NCI-H774 (cell line): Measurements from ENCODE around the gene CYP27B1.

ENCODE experiments used
- DNase-seq: peaks from one replicate; lab custom pipeline; 2025; lab: John Stamatoyannopoulos, UW

CYP27B1 gene, protein sequence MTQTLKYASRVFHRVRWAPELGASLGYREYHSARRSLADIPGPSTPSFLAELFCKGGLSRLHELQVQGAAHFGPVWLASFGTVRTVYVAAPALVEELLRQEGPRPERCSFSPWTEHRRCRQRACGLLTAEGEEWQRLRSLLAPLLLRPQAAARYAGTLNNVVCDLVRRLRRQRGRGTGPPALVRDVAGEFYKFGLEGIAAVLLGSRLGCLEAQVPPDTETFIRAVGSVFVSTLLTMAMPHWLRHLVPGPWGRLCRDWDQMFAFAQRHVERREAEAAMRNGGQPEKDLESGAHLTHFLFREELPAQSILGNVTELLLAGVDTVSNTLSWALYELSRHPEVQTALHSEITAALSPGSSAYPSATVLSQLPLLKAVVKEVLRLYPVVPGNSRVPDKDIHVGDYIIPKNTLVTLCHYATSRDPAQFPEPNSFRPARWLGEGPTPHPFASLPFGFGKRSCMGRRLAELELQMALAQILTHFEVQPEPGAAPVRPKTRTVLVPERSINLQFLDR

DNA sequence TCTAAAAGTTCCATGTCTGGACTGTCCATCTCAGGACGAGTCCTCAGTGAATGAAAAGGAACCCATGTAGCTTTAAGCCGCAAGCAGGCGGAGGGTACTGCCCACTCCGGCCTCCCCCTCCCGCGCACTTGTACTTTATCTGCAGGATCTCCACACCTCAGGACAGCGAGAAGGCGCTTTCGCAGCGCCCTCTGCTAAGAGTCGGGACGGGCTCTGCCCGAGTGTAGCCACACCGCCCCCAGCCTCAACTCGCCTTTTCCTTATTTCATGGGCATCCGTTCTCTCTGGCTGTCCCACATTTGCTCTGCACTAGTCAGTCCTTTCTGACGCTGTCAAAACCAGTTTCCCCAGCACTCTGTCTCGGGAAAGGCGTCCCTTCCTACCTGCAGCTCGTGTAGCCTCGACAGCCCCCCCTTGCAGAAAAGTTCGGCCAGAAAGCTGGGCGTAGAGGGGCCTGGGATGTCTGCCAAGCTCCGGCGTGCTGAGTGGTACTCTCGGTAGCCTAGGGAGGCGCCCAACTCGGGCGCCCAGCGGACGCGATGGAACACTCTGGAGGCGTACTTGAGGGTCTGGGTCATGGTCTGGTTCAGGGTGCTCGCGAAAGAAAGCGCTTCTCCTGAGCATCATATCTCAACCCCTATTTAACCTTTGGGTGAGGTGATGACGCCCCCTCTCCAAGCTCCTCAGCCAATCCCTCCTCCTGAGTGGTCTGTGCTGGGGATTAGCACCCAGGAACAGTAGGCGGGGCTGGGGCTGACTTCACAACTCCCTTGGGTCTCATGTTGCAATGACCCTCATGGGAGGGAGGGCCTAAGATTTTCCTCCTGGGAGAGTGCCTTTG, at the start of gene CYP27B1:
Gene CYP27B1 (minus strand): TSS at position 615 of the 841 bp plus-strand sequence. CDS start 37 bp downstream, at position 578.
- DNase-seq: no peak

DNA sequence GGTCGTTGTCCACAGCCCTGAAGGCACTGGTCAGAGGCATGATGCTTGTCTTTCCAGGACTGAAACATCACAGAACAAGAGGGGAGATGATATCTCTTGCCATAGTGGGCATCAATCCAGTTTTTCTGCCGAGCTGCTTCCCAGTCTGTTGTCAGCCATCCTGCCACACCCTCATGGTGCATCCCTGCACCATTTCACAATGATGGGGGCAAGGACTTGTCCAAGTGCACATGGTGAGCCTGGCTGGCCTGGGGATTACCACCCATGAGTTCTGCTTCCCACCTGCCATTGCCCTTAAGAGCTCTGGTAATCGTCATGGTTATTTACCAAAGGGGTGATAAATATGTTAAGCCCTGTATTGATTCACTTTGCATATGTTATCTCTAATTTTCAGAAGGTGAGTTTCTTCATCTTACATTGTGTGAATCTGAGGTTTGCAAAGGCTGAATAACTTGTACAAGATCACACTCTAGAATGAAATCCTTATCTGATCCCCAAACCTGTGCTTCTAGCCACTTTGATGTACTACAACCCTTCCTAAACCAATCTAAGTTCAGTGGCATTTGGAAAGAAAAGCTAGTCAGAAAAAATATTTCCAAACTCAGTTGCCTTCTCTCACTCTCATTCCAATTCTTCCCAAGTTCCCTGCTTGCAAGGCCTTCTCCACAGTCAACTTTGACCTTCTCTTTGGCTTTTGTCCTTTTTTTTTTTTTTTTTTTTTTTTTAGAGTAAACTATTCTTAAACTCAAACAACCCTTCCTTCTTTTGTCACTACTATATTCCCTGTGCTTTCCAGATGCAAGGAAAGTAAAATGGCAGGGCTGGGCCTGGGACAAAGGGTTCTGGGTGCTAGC, 49.4 kb upstream of the CYP27B1 start:
- no peak for DNase-seq

DNA sequence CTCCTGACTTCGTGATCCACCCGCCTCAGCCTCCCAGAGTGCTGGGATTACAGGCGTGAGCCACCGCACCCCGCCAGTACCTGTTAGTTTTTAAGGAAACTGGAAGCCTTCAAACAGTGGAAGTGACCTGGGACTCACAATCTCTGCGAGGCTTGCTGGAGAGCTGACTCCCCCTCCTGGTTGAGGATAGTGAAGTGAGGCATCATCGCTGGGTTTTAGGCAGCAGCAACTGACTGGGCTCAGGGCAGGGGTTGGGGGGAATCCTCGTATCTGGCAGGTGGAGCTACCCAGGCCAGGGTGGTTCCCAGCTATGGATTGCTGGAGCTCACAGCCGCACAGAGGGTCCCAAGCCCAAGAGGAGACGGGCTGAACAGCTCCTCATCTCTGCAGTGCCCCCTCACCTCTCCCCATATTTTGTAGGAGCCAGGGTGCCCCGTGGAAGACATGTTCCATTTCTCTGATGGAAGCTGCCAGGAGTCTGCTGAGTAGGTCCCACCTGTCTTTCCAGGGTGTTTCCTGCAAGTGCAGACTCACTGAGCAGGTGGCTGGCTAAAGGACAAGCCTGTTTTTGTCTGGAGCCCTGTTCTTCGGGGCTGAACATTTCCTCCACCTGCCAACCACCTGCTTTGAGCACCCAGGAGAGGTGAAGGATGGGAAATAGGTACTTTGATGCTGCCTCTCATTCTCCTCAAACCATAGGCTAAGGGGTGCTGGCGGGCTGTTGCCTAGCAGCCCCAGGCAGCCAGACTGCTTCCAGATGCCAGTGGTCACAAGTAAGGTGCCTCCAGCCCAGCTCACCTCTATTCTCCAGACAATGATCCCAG, 48.5 kb upstream of the CYP27B1 start:
- DNase-seq: peak; percentile 78

DNA sequence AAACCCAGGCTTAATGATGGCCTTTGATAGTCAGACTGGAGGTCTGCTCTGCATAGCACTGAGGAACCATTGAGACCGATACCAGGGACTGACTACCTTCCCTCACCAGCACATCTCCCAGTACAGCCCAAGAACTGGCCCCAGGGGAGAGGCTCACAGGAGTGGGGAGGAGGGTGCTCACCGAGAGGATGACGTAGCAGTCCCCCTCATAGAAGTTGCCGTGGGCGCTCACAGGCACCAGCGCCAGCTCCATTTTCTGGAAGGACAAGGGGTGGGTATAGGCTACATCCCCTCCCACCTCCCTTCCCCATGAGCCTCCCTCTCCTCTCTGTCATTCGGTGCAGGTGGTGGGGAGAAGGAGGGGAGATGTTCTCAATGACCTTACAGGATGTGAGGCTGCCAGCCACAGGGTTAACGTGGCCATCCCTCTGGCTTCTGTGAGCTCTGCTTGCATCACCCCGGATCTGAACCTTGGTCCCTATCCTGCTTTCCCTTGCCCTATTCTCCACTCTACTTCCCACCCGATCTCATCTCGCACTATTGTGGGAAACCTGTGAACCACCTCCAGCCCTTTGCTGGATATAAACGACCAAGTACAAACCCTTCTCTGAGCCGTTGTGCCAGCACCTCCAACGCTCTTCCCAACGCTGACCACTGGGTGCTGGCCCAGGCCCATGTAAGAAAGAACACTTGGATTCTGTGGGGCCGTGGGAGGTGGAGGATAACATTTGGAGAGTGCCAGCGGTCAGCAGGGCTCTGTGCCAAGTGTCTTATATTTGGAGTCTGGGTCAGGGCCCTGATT, 47.3 kb upstream of the CYP27B1 start:
- no peak for DNase-seq

DNA sequence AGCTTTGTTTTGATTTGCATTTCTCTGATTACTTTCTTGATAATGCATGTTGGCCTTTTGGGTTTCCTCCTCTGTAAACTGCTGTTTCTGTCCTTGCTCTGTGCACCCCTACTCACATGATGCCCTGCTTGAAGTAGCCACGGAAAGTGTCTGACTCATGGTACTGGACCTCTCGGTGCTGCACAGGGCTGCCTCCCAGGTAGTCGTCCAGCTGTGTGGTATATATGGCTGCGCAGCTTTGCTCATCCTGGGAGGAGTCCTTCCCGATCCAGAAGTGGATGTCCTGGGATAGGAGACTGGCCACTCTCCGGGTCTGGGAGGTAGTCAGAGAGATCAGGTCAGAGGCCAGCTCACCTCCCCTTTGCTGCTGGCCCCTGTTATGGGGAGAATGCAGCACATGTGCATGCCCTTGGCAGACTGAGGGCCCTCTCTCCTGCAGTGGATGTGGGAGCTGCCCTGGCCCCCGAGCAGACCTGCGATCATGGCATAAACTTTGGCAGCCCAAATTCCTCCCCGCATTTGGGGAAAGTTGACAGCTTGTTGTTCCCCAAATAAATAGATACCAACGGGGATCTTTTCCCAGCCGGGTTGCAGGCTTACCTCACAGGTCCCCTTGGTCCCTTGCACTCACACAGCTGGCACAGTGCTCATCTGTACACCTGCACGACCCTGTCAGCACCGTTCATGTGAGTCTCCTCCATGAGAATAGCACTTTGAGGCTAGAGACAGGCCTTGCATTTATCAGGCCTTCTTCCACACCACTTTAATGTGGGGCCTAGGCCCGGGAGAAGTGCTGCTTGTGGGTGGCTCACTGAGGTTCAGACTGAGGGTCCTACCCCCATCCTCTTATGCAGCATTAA, 46.5 kb upstream of the CYP27B1 start:
- no peak for DNase-seq

DNA sequence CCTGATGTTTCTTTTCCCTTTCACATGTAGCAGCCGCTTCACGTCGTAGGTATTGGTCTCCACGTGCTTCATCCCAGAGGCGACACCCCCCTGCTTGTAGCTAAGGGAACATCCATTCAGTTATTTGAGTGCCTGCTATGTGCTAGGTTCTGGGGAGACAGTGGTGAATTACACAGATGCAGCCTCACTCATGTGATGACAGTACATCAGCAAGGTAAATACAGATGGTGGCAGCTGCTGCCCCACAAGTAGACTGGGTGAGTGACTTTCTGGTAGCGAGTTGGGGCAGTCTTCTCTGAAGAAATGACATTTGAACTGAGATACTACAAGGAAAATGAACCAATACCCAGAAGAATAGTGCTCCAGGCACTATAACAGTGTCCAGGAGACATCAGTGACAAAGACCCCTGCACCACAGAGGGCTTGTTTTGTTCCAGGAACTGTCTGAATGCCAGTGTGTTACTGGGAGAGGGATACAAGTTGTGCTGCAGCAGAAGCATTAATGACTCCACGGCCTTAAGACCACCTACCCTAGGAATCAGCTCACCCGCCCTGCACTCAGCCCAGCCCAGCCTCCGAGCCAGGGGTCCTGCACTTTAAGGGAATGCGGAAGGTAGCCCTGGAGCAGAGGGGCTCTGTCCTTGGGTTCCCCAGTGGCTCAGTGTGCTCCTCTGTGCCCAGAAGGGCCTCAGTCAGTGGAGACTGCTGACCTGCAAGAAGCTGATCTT, 44.3 kb upstream of the CYP27B1 start:
- DNase-seq: no peak

DNA sequence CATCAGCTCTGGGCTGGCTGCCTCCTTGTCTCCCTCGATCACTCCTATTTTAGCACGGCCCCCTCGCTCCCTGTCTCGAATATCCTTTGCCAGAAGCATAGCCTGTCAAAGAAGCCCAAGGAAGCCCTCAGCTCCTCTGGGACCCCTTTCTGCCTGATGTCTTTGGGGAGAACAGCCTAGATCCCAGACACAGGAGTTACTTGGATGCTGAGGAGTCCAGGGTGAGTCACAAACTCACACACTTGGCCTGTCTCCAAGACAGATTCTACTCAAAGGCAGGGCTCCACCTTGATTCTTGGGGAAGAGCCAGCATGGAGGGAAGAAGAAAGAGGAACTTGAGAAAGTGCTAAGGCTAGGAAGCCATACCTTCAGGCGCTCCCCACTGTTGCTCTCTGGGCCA, 43.6 kb upstream of the CYP27B1 start:
- no peak for DNase-seq

DNA sequence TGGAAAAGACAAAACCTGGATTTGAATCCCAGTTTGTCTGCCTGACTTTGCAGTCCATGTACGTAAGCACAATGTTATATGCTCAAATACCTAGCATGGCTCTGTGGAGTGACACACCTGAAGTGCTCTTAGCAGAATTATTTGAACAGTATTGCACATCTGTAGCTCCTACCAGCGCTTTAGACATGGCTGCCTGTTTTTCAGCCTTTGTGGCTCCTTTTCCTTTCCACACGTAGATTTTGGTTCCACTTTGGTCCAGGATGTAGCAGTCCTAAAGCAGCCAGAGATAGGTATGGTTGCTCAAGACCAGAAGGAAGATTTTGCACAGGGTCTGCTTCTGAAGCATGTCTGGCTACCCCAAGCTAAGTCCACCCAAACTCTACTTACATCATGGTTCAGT, 42.5 kb upstream of the CYP27B1 start:
- no peak for DNase-seq

DNA sequence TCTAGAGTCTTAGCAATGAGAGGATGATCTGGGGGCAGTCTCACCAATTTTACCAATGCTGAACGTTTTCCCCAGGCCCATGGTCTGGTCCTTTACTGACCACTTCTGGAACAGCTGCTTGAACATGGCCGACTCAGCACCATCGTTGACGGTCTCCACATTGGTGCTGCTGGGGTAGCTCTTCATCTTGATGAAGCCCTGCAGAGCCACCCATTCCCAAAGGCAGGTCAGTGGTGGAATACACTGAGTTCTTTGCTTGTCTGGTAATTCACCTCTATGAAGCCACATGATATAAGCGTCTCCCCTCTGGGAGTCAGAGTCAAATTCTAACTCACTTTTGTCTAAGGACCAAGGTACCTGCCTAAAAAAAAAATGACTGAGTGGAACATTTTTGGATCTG, 41.5 kb upstream of the CYP27B1 start:
- DNase-seq: no peak

DNA sequence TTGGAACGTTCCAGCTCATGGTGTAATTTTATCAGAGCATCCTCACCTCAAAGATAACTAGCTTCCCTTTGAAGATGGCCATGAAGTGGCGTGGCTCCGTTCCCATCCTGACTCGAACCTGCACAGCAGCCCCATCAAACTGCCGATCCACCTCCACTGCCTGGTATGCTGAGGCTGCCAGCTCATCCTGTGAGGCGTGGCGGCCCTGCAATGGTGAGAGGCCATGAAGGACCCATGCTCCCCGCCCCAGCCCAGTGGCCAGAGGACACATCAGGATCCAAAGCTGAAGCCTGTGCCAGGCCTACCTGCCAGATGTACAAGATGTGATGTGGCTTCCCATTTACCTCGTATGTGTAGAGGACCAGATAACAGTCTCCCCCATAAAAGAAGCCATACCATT, 40.4 kb upstream of the CYP27B1 start:
- DNase-seq: no peak

DNA sequence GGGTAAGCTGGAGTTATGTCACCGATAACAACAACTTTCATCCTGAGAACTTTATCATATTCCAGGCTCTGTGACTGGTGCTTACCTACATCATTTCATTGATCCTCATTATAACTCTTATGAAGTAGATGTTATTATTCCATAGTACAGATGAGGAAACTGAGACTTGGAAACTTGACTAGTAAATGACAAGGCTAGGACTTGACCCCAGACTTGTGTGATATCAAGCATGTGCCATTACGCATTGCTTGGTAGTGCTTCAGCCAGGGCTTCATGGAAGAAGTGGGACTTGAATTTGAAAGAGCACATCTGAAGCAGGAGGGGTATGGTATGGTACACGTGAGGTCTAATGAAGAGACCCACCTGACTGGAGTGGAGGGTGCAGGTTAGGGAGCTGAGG, 39.8 kb upstream of the CYP27B1 start:
- DNase-seq: no peak

DNA sequence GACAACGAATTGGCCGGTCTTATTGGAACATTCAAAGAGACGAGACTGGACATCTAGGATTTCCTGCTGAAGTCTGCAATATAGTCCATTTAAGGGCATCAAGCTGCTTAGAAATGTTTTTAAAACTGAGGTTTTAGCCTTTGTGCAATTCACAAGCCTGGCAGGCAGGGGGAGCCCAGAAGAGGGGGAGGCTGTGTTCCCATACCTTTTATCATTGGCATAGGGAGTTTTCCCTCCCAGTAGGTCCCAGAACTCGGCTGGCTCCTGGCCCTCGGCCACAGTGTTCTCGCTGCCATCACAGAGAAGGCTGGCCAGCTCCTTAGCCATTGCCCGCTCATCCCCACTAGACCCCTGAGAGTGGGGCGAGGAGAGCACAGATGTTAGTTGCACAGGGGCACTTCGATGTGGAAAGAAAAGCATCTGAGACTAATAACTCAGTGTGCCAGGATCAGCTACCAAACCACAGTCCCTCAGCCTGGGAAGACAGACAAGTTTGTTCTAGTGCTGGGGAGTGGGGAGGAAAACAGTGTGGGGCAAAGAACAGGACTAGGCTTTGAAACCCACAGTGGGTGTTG, 36.5 kb upstream of the CYP27B1 start:
- peak; percentile 19 for DNase-seq

DNA sequence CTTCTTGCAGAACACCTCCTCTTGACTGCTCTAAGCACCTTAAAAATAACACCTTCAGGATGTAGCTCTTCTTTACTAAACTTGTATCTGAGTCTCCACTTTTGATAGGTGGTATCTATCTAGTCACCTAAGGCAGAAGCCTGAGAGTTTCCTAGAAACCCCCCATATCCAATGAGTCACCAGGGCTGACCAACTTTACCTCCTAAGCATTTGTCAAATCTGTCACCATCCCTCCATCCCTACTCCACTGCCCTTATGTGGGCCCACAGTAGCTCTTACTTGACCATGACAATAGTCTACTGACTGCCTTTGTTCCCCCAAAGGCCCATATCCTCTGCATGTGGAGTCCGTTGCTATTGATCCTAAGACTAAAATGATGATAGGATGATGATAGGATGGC, 35.7 kb upstream of the CYP27B1 start:
- DNase-seq: no peak

DNA sequence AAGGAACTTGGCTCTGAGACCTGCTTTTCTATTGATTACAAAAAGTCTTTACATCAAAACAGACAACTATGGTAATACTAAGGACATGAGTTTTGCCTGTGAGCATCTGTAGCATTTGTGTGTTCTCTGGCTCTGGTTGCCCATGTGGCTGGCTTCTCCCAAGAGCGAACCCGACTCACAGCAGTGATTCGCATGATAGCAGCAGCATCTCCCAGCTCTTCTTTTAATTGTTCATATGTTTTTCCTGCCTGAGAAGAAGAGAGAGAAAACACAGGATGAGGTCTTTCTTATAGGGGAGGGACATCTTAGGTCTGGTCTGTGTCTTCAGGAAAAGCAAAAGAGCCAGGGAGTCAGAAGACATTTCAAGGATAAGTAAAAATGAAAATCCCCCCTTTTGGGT, 34.1 kb upstream of the CYP27B1 start:
- DNase-seq: no peak

DNA sequence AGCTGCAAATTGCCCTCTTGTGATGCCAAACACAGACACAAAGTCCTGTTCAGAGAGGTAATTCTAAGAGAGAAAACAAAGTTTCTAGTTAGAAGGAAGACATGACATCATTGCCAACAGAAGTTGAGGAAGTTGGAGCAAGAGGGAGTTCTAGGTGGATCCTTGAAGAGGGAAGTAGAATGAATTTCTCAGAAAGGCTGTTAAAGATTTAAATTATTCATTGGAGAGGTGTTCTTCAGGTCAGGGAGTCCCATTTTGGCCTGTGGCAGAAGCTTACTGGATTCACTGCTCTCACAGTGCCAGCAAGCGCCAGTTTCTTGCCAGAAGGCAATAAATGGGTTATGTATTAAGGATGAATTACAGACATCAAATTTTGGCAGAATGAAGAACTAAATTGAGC, 31.1 kb upstream of the CYP27B1 start:
- DNase-seq: no peak

DNA sequence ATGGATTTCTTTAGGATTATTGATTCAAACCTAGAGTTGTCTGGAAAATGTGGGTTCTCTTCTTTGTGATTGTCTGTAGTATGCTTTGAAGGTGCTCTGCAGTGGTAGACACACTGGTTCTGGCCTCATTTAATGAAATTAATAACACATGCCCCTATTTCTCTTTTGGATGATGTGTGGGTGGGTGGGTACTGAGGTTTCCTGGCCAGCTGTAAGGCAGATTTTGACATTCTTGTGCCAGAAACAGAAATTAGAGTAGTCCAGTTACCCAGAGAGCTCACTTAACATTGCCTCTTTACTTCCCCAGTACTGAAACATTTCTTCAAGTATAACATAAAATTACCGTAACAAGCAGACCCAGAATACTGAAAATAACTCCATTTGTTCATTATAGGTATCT, 30.1 kb upstream of the CYP27B1 start:
- no peak for DNase-seq

DNA sequence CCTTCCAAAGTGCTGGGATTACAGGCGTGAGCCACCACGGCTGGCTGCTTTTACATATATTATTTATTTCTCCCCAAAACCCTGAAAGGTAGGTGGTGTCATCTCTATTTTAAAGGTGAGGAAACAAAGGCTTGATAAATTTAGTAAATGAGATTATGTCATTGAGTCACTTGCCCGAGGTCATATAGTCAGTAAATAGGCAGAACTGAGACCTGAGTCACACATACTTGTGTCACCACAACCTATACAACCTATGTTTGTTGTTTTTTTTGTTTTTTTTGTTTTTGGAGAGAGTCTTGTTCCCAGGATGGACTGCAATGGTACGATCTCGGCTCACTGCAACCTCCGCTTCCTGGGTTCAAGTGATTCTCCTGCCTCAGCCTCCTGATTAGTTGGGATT, 28.5 kb upstream of the CYP27B1 start:
- DNase-seq: no peak

DNA sequence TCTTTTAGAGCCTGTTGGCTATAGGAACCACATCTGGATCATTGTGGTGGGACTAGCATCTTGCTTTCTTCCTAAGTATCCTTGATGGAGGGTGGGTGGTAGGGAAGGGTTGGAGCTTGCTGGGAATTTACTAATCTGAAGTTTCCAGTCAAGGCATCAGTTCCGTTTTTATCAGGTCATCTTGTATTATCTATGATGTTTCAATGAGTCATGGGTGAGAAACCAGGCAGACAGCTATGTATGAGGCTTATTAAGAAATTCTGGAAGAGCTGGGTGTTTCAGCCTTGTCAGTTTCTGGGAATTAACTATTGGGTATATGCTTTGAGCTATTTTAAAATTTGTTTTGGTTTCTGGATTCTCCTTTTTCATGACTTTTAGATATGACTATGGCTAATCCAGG, 27.0 kb upstream of the CYP27B1 start:
- no peak for DNase-seq
